Esophagus squamous epithelium (tissue), 4 donors: ENCODE measurements around the gene NRIP1.

Experiments
- CTCF ChIP-seq, 6 experiments: fragments of 450-650 bp in 4 of 6; fragments of 200-600 bp in 2 of 6; sonication (generic) in 2 of 6; IDR thresholded peaks; one replicate each; pipeline ENCODE4 v1.5.1; 2016 to 2019; ENCODE audit warnings: antibody characterized with exemption in 6 of 6, mild to moderate bottlenecking in 4 of 6, moderate library complexity in 4 of 6
- POLR2A ChIP-seq, 4 donors: fragments of 450-650 bp; IDR thresholded peaks; one replicate each; pipeline ENCODE4 v1.6.1; 2017; ENCODE audit warnings: antibody characterized with exemption in 4 of 4, mild to moderate bottlenecking in 4 of 4, moderate library complexity in 3 of 4

GRCh38 chr21:14977814-14978213 lies 87.0 kb downstream of the NRIP1 start:
- TF ChIP-seq CTCF (IDR thresholded peaks at IDR 0.05) (no peak), POLR2A (IDR thresholded peaks at IDR 0.05) (no peak)
